K562 (cell line): ENCODE measurements around the gene PDIA3. TPM values are rescaled to one million over a fixed set of nuclear protein-coding genes. Genes with fewer than 3 reads are reported as not detected.

Experiments
- ARNT ChIP-seq, 2 experiments: fragments of 450-650 bp; IDR thresholded peaks; 2 replicates each; pipeline ENCODE4 v1.6.1; 2016; ENCODE audit warnings: mild to moderate bottlenecking in 1 of 2
- CEBPG ChIP-seq, 3 experiments: fragments of 200-800 bp in 1 of 3; sonication (Bioruptor generic) in 1 of 3; sonication (generic) in 1 of 3; formaldehyde crosslinking in 1 of 3; IDR thresholded peaks in 2 of 3; conservative IDR thresholded peaks in 1 of 3; 2 replicates each; pipeline versions ENCODE4 v1.6.1 to v1.8.0; 2016 to 2022; ENCODE audit warnings: missing compliant biosample characterization in 2 of 3, missing genetic modification characterization in 2 of 3, mild to moderate bottlenecking in 1 of 3, missing genetic modification reagents in 1 of 3
- FOXK1 ChIP-seq: sonication (generic); formaldehyde crosslinking; IDR thresholded peaks from 2 replicates; pipeline ENCODE4 v1.8.0; 2022; ENCODE audit warnings: missing genetic modification reagents, mild to moderate bottlenecking, borderline replicate concordance
- FOXK2 ChIP-seq, 2 experiments: fragments of 450-650 bp; IDR thresholded peaks in 1 of 2; conservative IDR thresholded peaks in 1 of 2; 2 replicates each; pipeline ENCODE4 v1.6.1; 2016; ENCODE audit warnings: low read depth in 2 of 2, mild to moderate bottlenecking in 1 of 2
- polyA plus RNA-seq, 8 experiments: library from polyadenylated mRNA; depleted of rRNA in 4 of 8; stranded (reverse) in 5 of 8; unstranded in 3 of 8; fragments of >200 nt; fragmentation: Nextera tagmentation in 2 of 8; fragmentation: Illumina TruSeq in 1 of 8; extraction: Ambion mirVana in 2 of 8; extraction: Trizol in 1 of 8; gene quantifications; 2 replicates each; pipeline versions ENCODE4 v1.2.1 to v1.2.3, GENCODE V29; 2011 to 2014; ENCODE audit warnings: inconsistent platforms in 1 of 8, missing spikeins in 1 of 8
- total RNA-seq, 7 experiments: library from RNA; depleted of rRNA in 6 of 7; stranded (reverse); fragments of >200 nt in 6 of 7; fragmentation: Illumina TruSeq in 2 of 7; extraction: Trizol in 2 of 7; gene quantifications; 2 replicates each; pipeline versions ENCODE4 v1.2.1 to v1.2.3, GENCODE V29; 2011 to 2021; ENCODE audit warnings: low replicate concordance in 1 of 7
- TF ChIP-seq, protein P1 (sequence below): fragments of 250-450 bp; sonication (Bioruptor Pico); IDR thresholded peaks from 2 replicates; pipeline ENCODE4 v1.5.0; 2021
- TF ChIP-seq, protein P2 (sequence below): sonication (generic); formaldehyde crosslinking; IDR thresholded peaks from 2 replicates; pipeline ENCODE4 v1.8.1; 2022; ENCODE audit warnings: missing genetic modification reagents
- TF ChIP-seq, protein P3 (sequence below): fragments of 450-650 bp; IDR thresholded peaks from one replicate; pipeline ENCODE4 v1.6.1; 2018; ENCODE audit warnings: mild to moderate bottlenecking, moderate library complexity; ENCODE audit not compliant: partially characterized antibody
- TF ChIP-seq, protein P4 (sequence below), 2 experiments: fragments of 450-650 bp in 1 of 2; sonication (generic) in 1 of 2; formaldehyde crosslinking; conservative IDR thresholded peaks; 2 replicates each; pipeline versions ENCODE4 v1.4.0 to v1.8.1; 2020 to 2022; ENCODE audit warnings: mild to moderate bottlenecking in 1 of 2, missing genetic modification reagents in 1 of 2

Gene PDIA3
- total and polyA plus RNA-seq, 9 of the 15 experiments (the other 6 are each of a cell fraction or from before 2014, with no cell fraction given) = 13.5 to 386 (median 149) TPM

DNA sequence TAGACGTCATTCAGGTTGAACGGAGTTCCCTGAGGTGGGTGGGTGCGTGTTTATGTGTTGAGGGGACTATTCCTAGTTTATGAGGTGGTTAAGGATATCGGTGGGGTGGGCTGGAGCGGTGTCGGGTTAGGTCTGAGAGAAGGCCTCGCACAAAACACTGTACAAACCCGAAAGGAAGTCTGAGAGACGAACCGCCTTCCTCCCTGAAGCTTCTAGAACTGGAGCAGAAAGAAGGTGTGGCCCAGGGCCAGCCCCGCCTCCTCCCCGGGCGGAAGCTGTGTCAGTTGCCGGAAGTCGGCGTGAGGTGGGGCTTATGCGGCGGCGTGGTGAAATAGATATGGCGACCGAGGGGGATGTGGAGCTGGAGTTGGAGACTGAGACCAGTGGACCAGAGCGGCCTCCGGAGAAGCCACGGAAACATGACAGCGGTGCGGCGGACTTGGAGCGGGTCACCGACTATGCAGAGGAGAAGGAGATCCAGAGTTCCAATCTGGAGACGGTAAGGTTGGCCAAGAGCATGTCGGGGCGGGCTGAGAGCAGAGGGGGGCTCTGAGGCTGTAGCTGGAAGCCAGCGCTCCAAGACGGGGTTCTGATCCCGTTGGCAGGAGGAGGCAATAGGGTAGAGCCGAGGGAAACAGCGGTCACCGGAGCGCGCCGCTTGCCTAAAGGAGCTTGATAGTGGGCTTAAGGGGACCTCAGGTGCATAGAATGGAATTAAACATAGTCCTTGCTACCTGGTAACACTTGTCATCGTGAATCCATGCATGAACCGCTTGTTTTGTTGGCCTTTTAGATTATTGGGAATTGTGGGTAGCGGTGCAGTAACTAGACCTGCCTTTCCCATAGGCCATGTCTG lies 54.3 kb downstream of the PDIA3 start, which contains the start of gene HYPK (continued):
- peak; percentile 85 to 92 for TF ChIP-seq FOXK2 (conservative IDR thresholded peaks at IDR 0.05 in 1 of 2, IDR thresholded peaks at IDR 0.05 in 1 of 2; ENCODE audit: low read depth in 2 of 2)
- TF ChIP-seq, protein P1, sequence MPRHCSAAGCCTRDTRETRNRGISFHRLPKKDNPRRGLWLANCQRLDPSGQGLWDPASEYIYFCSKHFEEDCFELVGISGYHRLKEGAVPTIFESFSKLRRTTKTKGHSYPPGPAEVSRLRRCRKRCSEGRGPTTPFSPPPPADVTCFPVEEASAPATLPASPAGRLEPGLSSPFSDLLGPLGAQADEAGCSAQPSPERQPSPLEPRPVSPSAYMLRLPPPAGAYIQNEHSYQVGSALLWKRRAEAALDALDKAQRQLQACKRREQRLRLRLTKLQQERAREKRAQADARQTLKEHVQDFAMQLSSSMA = peak; percentile 85; the same call in 1 of the 2 replicates
- TF ChIP-seq ARNT (IDR thresholded peaks at IDR 0.05) = 0 out of 4 replicates have a peak, but pooled peaks of 1 of the 2 experiments have one; percentile 21
- TF ChIP-seq, protein P2, sequence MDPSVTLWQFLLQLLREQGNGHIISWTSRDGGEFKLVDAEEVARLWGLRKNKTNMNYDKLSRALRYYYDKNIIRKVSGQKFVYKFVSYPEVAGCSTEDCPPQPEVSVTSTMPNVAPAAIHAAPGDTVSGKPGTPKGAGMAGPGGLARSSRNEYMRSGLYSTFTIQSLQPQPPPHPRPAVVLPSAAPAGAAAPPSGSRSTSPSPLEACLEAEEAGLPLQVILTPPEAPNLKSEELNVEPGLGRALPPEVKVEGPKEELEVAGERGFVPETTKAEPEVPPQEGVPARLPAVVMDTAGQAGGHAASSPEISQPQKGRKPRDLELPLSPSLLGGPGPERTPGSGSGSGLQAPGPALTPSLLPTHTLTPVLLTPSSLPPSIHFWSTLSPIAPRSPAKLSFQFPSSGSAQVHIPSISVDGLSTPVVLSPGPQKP (CRISPR knock-in tag) = no peak
- TF ChIP-seq, protein P3, sequence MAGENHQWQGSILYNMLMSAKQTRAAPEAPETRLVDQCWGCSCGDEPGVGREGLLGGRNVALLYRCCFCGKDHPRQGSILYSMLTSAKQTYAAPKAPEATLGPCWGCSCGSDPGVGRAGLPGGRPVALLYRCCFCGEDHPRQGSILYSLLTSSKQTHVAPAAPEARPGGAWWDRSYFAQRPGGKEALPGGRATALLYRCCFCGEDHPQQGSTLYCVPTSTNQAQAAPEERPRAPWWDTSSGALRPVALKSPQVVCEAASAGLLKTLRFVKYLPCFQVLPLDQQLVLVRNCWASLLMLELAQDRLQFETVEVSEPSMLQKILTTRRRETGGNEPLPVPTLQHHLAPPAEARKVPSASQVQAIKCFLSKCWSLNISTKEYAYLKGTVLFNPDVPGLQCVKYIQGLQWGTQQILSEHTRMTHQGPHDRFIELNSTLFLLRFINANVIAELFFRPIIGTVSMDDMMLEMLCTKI = no peak
- TF ChIP-seq, protein P4, sequence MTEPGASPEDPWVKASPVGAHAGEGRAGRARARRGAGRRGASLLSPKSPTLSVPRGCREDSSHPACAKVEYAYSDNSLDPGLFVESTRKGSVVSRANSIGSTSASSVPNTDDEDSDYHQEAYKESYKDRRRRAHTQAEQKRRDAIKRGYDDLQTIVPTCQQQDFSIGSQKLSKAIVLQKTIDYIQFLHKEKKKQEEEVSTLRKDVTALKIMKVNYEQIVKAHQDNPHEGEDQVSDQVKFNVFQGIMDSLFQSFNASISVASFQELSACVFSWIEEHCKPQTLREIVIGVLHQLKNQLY (CRISPR knock-in tag; conservative IDR thresholded peaks at IDR 0.05) = no peak
- 0 out of 2 replicates have a peak, but pooled peaks have one; percentile 79 for TF ChIP-seq FOXK1
- TF ChIP-seq CEBPG (CRISPR knock-in tag; IDR thresholded peaks at IDR 0.05) = 0 out of 2 replicates have a peak, but pooled peaks have one; percentile 17
- TF ChIP-seq CEBPG (tag; conservative IDR thresholded peaks at IDR 0.05 in 1 of 2, IDR thresholded peaks at IDR 0.05 in 1 of 2) = 0 out of 4 replicates have a peak, but pooled peaks of 1 of the 2 experiments have one; percentile 32
